Measurements from ENCODE around the gene TUBA4B. TPM values are rescaled to one million over a fixed set of nuclear protein-coding genes. Genes with fewer than 3 reads are reported as not detected.
"Not testable (repeated sequence)": the region's sequence is repeated elsewhere in the genome, so short reads cannot be mapped to it uniquely, and the experiment has no call there.

TUBA4B gene
- total RNA-seq, 4 donors from 2014 or later, result 0.43 to 0.83 TPM; not detected in 2

- no peak for DNase-seq
- no peak overlapping the region for H3K4me3 ChIP-seq
- H3K27ac ChIP-seq, result no peak overlapping the region
- H3K9me3 ChIP-seq, result no peaks in the 10 kb centered on the region
- H3K4me1 ChIP-seq, result no peaks in the 10 kb centered on the region
- TF ChIP-seq, protein P1, sequence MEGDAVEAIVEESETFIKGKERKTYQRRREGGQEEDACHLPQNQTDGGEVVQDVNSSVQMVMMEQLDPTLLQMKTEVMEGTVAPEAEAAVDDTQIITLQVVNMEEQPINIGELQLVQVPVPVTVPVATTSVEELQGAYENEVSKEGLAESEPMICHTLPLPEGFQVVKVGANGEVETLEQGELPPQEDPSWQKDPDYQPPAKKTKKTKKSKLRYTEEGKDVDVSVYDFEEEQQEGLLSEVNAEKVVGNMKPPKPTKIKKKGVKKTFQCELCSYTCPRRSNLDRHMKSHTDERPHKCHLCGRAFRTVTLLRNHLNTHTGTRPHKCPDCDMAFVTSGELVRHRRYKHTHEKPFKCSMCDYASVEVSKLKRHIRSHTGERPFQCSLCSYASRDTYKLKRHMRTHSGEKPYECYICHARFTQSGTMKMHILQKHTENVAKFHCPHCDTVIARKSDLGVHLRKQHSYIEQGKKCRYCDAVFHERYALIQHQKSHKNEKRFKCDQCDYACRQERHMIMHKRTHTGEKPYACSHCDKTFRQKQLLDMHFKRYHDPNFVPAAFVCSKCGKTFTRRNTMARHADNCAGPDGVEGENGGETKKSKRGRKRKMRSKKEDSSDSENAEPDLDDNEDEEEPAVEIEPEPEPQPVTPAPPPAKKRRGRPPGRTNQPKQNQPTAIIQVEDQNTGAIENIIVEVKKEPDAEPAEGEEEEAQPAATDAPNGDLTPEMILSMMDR (IDR thresholded peaks at IDR 0.05), result no peak
- TF ChIP-seq POLR2A (IDR thresholded peaks at IDR 0.05), result no peak
- H3K27me3 ChIP-seq, result peaks cover 0 to 19% of the 10 kb centered on the region in 2 donors
- intact Hi-C loops (cut with DNase I; ENCODE audit: low total_unique reads), result no loop called here
- no peaks in the 10 kb centered on the region for H3K36me3 ChIP-seq
Measured at GRCh38 chr2:219306047-219306446, 53.0 kb downstream of the TUBA4B start.

GRCh38 chr2:219308142-219309101 is 55.4 kb downstream of the TUBA4B start:
- TF ChIP-seq, protein P1 (IDR thresholded peaks at IDR 0.05), result no peak
- TF ChIP-seq POLR2A (IDR thresholded peaks at IDR 0.05), result no peak
- no peaks in the 10 kb centered on the region for H3K9me3 ChIP-seq
- H3K4me3 ChIP-seq, result no peak overlapping the region
- intact Hi-C loops (cut with DNase I; ENCODE audit: low total_unique reads), result no loop called here
- H3K36me3 ChIP-seq, result no peaks in the 10 kb centered on the region
- DNase-seq, result no peak
- no peaks in the 10 kb centered on the region for H3K4me1 ChIP-seq
- H3K27ac ChIP-seq, result no peak overlapping the region
- peaks cover 0 to 22% of the 10 kb centered on the region in 2 donors for H3K27me3 ChIP-seq

GRCh38 chr2:219309278-219309677 is 56.2 kb downstream of the TUBA4B start, which contains the start of gene PTPRN:
Gene PTPRN (minus strand): TSS chr2:219309401. CDS start chr2:219309332, 69 bp downstream.
- Histone ChIP-seq H3K4me1 (no peaks in the 10 kb centered on the region), H3K27me3 (peaks cover 0 to 22% of the 10 kb centered on the region in 2 donors), H3K36me3 (no peaks in the 10 kb centered on the region), H3K27ac (no peak within 1 kb of the TSS), H3K4me3 (no peak within 1 kb of the TSS), H3K9me3 (no peaks in the 10 kb centered on the region)
- DNase-seq, result no peak
- intact Hi-C loops (cut with DNase I; ENCODE audit: low total_unique reads), result no loop called here
- no peak for TF ChIP-seq POLR2A (IDR thresholded peaks at IDR 0.05)
- TF ChIP-seq, protein P1 (IDR thresholded peaks at IDR 0.05), result no peak

GRCh38 chr2:219312683-219313263 is 59.7 kb downstream of the TUBA4B start:
- intact Hi-C loops (cut with DNase I; ENCODE audit: low total_unique reads); H3K4me1 ChIP-seq; DNase-seq; H3K27ac ChIP-seq; H3K9me3 ChIP-seq; H3K4me3 ChIP-seq; H3K36me3 ChIP-seq: not testable (repeated sequence)
- peaks cover 0 to 22% of the 10 kb centered on the region in 2 donors for H3K27me3 ChIP-seq

DNA sequence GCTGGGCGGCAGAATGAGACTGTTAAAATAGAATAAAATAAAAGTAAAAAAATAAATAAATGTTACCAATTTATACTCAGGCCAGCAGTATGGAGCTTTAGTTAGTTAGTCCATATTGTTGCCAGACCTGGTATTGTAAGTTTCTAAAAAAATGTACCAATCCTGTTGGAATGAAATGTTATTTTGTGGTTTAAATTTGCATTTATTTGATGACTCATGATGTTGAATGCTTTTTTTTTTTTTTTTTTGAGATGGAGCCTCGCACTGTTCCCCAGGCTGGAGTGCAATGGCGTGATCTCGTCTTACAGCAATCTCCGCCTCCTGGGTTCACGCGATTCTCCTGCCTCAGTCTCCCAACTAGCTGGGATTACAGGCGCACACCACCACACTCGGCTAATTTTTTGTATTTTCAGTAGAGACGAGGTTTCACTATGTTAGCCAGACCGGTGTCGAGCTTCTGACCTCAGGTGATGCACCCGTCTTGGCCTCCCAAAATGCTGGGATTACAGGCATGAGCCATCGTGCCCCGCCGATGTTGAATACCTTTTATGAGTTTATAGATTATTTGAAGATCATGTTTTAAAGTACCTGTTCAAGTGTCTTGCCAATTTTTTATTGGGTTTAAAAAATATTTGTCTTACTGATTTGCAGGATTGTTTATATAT is 61.9 kb downstream of the TUBA4B start:
- no peak for DNase-seq
- Histone ChIP-seq H3K4me3 (no peak overlapping the region), H3K27ac (no peak overlapping the region), H3K36me3 (no peaks in the 10 kb centered on the region), H3K27me3 (peaks cover 0 to 7% of the 10 kb centered on the region in 2 donors), H3K4me1 (no peaks in the 10 kb centered on the region), H3K9me3 (no peaks in the 10 kb centered on the region)
- intact Hi-C loops (cut with DNase I; ENCODE audit: low total_unique reads), result no loop called here
- no peak for TF ChIP-seq POLR2A (IDR thresholded peaks at IDR 0.05)

MicroRNAs within 50 kb of the gene (microRNA counts, 767-probe panel; counts per million panel counts)
- 0 counts per million in 2 donors for microRNA hsa-miR-153

Small RNA genes lying within 50 kb of the gene (microRNA-seq; reads per million reads assigned to microRNA genes)
- not detected for gene MIR153-1 (ENCODE audit: borderline microRNAs expressed, borderline replicate concordance)

Small RNA genes lying within 50 kb of the gene (small RNA-seq; reads per million reads assigned to genes)
- not detected for gene MIR153-1

Other genes starting within 250 kb of the TUBA4B start
- 1 to 10 TPM in 3 of 4 donors, under 1 TPM in 1; 0.21 to 3.5 (median 1.9) TPM for gene CFAP65, start 211.7 kb upstream of the TUBA4B start, total RNA-seq
- gene IHH, start 192.3 kb upstream of the TUBA4B start, total RNA-seq, result under 1 TPM in 1 of 4 donors, not detected in 3; 0.83 TPM
- gene NHEJ1, start 92.4 kb upstream of the TUBA4B start, total RNA-seq, result 100 to 1,000 TPM in 1 of 4 donors, 10 to 100 TPM in 3; 15.0 to 162 (median 18.1) TPM
- 1 to 10 TPM in 2 of 4 donors, under 1 TPM in 1, not detected in 1; 0.26 to 8.1 (median 1.8) TPM for gene SLC23A3, start 83.2 kb upstream of the TUBA4B start, total RNA-seq
- 10 to 100 TPM in 3 of 4 donors, 1 to 10 TPM in 1; 3.1 to 56.2 (median 35.8) TPM for gene CNPPD1, start 76.3 kb upstream of the TUBA4B start, total RNA-seq
- gene RETREG2, start 75.0 kb upstream of the TUBA4B start, total RNA-seq, result 100 to 1,000 TPM in 1 of 4 donors, 10 to 100 TPM in 3; 18.2 to 216 (median 74.9) TPM
- gene ZFAND2B, start 46.5 kb upstream of the TUBA4B start, total RNA-seq, result 100 to 1,000 TPM in 1 of 4 donors, 10 to 100 TPM in 3; 21.7 to 212 (median 45.2) TPM
- gene ABCB6, start 34.3 kb upstream of the TUBA4B start, total RNA-seq, result 10 to 100 TPM in 3 of 4 donors, 1 to 10 TPM in 1; 7.1 to 37.6 (median 27.7) TPM
- gene ATG9A, start 23.6 kb upstream of the TUBA4B start, total RNA-seq, result 10 to 100 TPM; 21.5 to 53.5 (median 45.9) TPM
- gene ANKZF1, start 23.4 kb upstream of the TUBA4B start, total RNA-seq, result 10 to 100 TPM; 31.8 to 57.6 (median 38.7) TPM
- 10 to 100 TPM in 2 of 4 donors, 1 to 10 TPM in 2; 8.2 to 20.7 (median 10.9) TPM for gene GLB1L, start 7.8 kb upstream of the TUBA4B start, total RNA-seq
- 10 to 100 TPM in 3 of 4 donors, 1 to 10 TPM in 1; 4.1 to 55.6 (median 18.0) TPM for gene STK16, start 7.8 kb upstream of the TUBA4B start, total RNA-seq
- 10 to 100 TPM in 2 of 4 donors, 1 to 10 TPM in 2; 3.7 to 32.3 (median 7.3) TPM for gene TUBA4A, start 675 bp downstream of the TUBA4B start, total RNA-seq
- 10 to 100 TPM; 32.1 to 92.1 (median 69.1) TPM for gene DNAJB2, start 26.1 kb downstream of the TUBA4B start, total RNA-seq
- gene PTPRN, start 56.2 kb downstream of the TUBA4B start, total RNA-seq, result under 1 TPM in 2 of 4 donors, not detected in 2; 0.21 to 0.55 TPM
- not detected for gene RESP18, start 79.5 kb downstream of the TUBA4B start, total RNA-seq
- 10 to 100 TPM; 35.9 to 93.7 (median 47.5) TPM for gene DNPEP, start 134.7 kb downstream of the TUBA4B start, total RNA-seq
- 1,000 to 10,000 TPM in 2 of 4 donors, 100 to 1,000 TPM in 2; 578 to 3,551 (median 1,628) TPM for gene DES, start 165.1 kb downstream of the TUBA4B start, total RNA-seq
- gene SPEG, start 181.6 kb downstream of the TUBA4B start, total RNA-seq, result 100 to 1,000 TPM in 1 of 4 donors, 10 to 100 TPM in 3; 22.9 to 318 (median 36.1) TPM
- 10 to 100 TPM; 14.1 to 39.5 (median 27.6) TPM for gene GMPPA, start 245.6 kb downstream of the TUBA4B start, total RNA-seq